Effector memory CD8-positive, alpha-beta T cell (primary cell): ENCODE measurements around the gene FAM20A.
"Not testable (repeated sequence)": the region's sequence is repeated elsewhere in the genome, so short reads cannot be mapped to it uniquely, and the experiment has no call there.

Experiments
- ATAC-seq: fragments of 150-1000 bp; cut with Tn5 transposase; replicated peaks from 2 replicates; pipeline ENCODE4 v1.10.0; 2021; ENCODE audit warnings: mild to moderate bottlenecking, moderate library complexity
- DNase-seq, 3 experiments: peaks; one replicate each; pipeline ENCODE4 v3.0.0; 2021
- H3K27ac Mint-ChIP-seq, 2 donors: one replicate each; pipeline ENCODE4 v1.8.0; 2022; ENCODE audit warnings: mild to moderate bottlenecking in 2 of 2, mixed read lengths in 2 of 2, moderate library complexity in 2 of 2
- H3K27me3 Mint-ChIP-seq, 2 donors: one replicate each; pipeline ENCODE4 v1.8.0; 2022; ENCODE audit warnings: mixed read lengths in 2 of 2
- H3K36me3 Mint-ChIP-seq: one replicate; pipeline ENCODE4 v1.8.0; 2022; ENCODE audit warnings: mild to moderate bottlenecking, moderate library complexity, mixed read lengths; ENCODE audit not compliant: insufficient read depth
- H3K4me1 Mint-ChIP-seq, 2 donors: one replicate each; pipeline ENCODE4 v1.8.0; 2022; ENCODE audit warnings: low read depth in 2 of 2, mixed read lengths in 2 of 2
- H3K4me3 Mint-ChIP-seq, 2 donors: one replicate each; pipeline ENCODE4 v1.8.0; 2022; ENCODE audit warnings: mild to moderate bottlenecking in 2 of 2, mixed read lengths in 2 of 2, moderate library complexity in 2 of 2
- H3K9me3 Mint-ChIP-seq, 2 donors: one replicate each; pipeline ENCODE4 v1.8.0; 2022; ENCODE audit warnings: mixed read lengths in 2 of 2

Gene FAM20A

GRCh38 chr17:68592009-68592408 is 9.2 kb downstream of the FAM20A start:
- DNase-seq (no peak), ATAC-seq (no peak)
- peaks cover 52 to 80% of the 10 kb centered on the region in 2 donors for H3K27me3 Mint-ChIP-seq
- peaks cover 0 to 2% of the 10 kb centered on the region in 2 donors for H3K4me1 Mint-ChIP-seq
- no peak overlapping the region for H3K4me3 Mint-ChIP-seq
- peaks cover 2% of the 10 kb centered on the region for H3K36me3 Mint-ChIP-seq
- H3K27ac Mint-ChIP-seq, result no peak overlapping the region
- no peaks in the 10 kb centered on the region for H3K9me3 Mint-ChIP-seq

GRCh38 chr17:68591583-68591982 is 9.6 kb downstream of the FAM20A start:
- Mint-ChIP-seq H3K9me3 (no peaks in the 10 kb centered on the region), H3K27me3 (peaks cover 50 to 80% of the 10 kb centered on the region in 2 donors)

GRCh38 chr17:68589086-68589485 is 12.1 kb downstream of the FAM20A start:
- H3K36me3 Mint-ChIP-seq, result peaks cover 5% of the 10 kb centered on the region
- H3K9me3 Mint-ChIP-seq, result no peaks in the 10 kb centered on the region
- no peak overlapping the region for H3K27ac Mint-ChIP-seq
- ATAC-seq, result no peak
- H3K4me1 Mint-ChIP-seq, result no peaks in the 10 kb centered on the region
- peaks cover 37 to 63% of the 10 kb centered on the region in 2 donors for H3K27me3 Mint-ChIP-seq
- no peak overlapping the region for H3K4me3 Mint-ChIP-seq
- DNase-seq, result no peak

More at GRCh38 chr17:68591583-68591982, 9.6 kb downstream of the FAM20A start:
- Mint-ChIP-seq H3K4me3 (no peak overlapping the region), H3K36me3 (peaks cover 5% of the 10 kb centered on the region), H3K4me1 (peaks cover 0 to 2% of the 10 kb centered on the region in 2 donors), H3K27ac (no peak overlapping the region)
- no peak for ATAC-seq
- no peak for DNase-seq

GRCh38 chr17:68588362-68588761 is 12.8 kb downstream of the FAM20A start:
- ATAC-seq (no peak), DNase-seq (no peak)
- H3K9me3 Mint-ChIP-seq, result no peaks in the 10 kb centered on the region
- peaks cover 30 to 55% of the 10 kb centered on the region in 2 donors for H3K27me3 Mint-ChIP-seq
- H3K36me3 Mint-ChIP-seq, result peaks cover 5% of the 10 kb centered on the region
- no peak overlapping the region for H3K27ac Mint-ChIP-seq
- no peaks in the 10 kb centered on the region for H3K4me1 Mint-ChIP-seq
- H3K4me3 Mint-ChIP-seq, result no peak overlapping the region

- Mint-ChIP-seq H3K27me3 (peaks cover 27 to 50% of the 10 kb centered on the region in 2 donors), H3K9me3 (no peaks in the 10 kb centered on the region), H3K4me1 (no peaks in the 10 kb centered on the region), H3K4me3 (no peak overlapping the region), H3K36me3 (peaks cover 5% of the 10 kb centered on the region), H3K27ac (no peak overlapping the region)
- no peak for DNase-seq
- ATAC-seq, result no peak
Observed at GRCh38 chr17:68587847-68588246, 13.3 kb downstream of the FAM20A start.

- Mint-ChIP-seq H3K9me3 (no peaks in the 10 kb centered on the region), H3K27me3 (peaks cover 29 to 47% of the 10 kb centered on the region in 2 donors), H3K27ac (no peak overlapping the region), H3K4me1 (no peaks in the 10 kb centered on the region), H3K36me3 (peaks cover 5% of the 10 kb centered on the region), H3K4me3 (no peak overlapping the region)
- no peak for DNase-seq
- ATAC-seq, result no peak
Observed at GRCh38 chr17:68587026-68587425, 14.1 kb downstream of the FAM20A start.

- DNase-seq (no peak), ATAC-seq (no peak)
- H3K9me3 Mint-ChIP-seq, result no peaks in the 10 kb centered on the region
Observed at GRCh38 chr17:68585643-68586042, 15.5 kb downstream of the FAM20A start.

GRCh38 chr17:68584581-68585303 is 16.4 kb downstream of the FAM20A start:
- DNase-seq (no peak), ATAC-seq (no peak)
- H3K27me3 Mint-ChIP-seq, result peaks cover 21 to 40% of the 10 kb centered on the region in 2 donors
- H3K27ac Mint-ChIP-seq, result no peak overlapping the region
- no peak overlapping the region for H3K4me3 Mint-ChIP-seq
- peaks cover 5% of the 10 kb centered on the region for H3K36me3 Mint-ChIP-seq
- no peaks in the 10 kb centered on the region for H3K4me1 Mint-ChIP-seq
- H3K9me3 Mint-ChIP-seq, result no peaks in the 10 kb centered on the region

More at GRCh38 chr17:68585643-68586042, 15.5 kb downstream of the FAM20A start:
- no peak overlapping the region for H3K27ac Mint-ChIP-seq
- peaks cover 22 to 39% of the 10 kb centered on the region in 2 donors for H3K27me3 Mint-ChIP-seq
- no peak overlapping the region for H3K4me3 Mint-ChIP-seq
- peaks cover 5% of the 10 kb centered on the region for H3K36me3 Mint-ChIP-seq
- no peaks in the 10 kb centered on the region for H3K4me1 Mint-ChIP-seq

- H3K36me3 Mint-ChIP-seq, H3K9me3 Mint-ChIP-seq, H3K27ac Mint-ChIP-seq, H3K4me3 Mint-ChIP-seq, DNase-seq, ATAC-seq, H3K4me1 Mint-ChIP-seq: not testable (repeated sequence)
- H3K27me3 Mint-ChIP-seq, result peaks cover 21 to 53% of the 10 kb centered on the region in 2 donors
Observed at GRCh38 chr17:68582867-68583266, 18.3 kb downstream of the FAM20A start.

- Mint-ChIP-seq H3K4me1 (no peaks in the 10 kb centered on the region), H3K9me3 (no peaks in the 10 kb centered on the region), H3K27ac (no peak overlapping the region), H3K4me3 (no peak overlapping the region), H3K27me3 (peaks cover 19 to 45% of the 10 kb centered on the region in 2 donors), H3K36me3 (peaks cover 4% of the 10 kb centered on the region)
- DNase-seq, result no peak
- ATAC-seq, result no peak
Observed at GRCh38 chr17:68581863-68582645, 19.1 kb downstream of the FAM20A start.

GRCh38 chr17:68580236-68580770 is 20.9 kb downstream of the FAM20A start:
- Mint-ChIP-seq H3K36me3 (no peaks in the 10 kb centered on the region), H3K27me3 (peaks cover 10 to 33% of the 10 kb centered on the region in 2 donors), H3K4me3 (no peak overlapping the region), H3K9me3 (no peaks in the 10 kb centered on the region), H3K27ac (no peak overlapping the region), H3K4me1 (no peaks in the 10 kb centered on the region)
- DNase-seq (no peak), ATAC-seq (no peak)

- Mint-ChIP-seq H3K27me3 (peaks cover 10 to 33% of the 10 kb centered on the region in 2 donors), H3K36me3 (no peaks in the 10 kb centered on the region), H3K9me3 (no peaks in the 10 kb centered on the region), H3K4me1 (no peaks in the 10 kb centered on the region), H3K27ac (no peak overlapping the region), H3K4me3 (no peak overlapping the region)
- DNase-seq (no peak), ATAC-seq (no peak)
Observed at GRCh38 chr17:68579194-68579927, 21.8 kb downstream of the FAM20A start.

- Mint-ChIP-seq H3K36me3 (no peaks in the 10 kb centered on the region), H3K27ac (no peak overlapping the region), H3K9me3 (no peaks in the 10 kb centered on the region), H3K27me3 (peaks cover 10 to 33% of the 10 kb centered on the region in 2 donors), H3K4me3 (no peak overlapping the region), H3K4me1 (no peaks in the 10 kb centered on the region)
- DNase-seq (no peak), ATAC-seq (no peak)
Observed at GRCh38 chr17:68578236-68578635, 22.9 kb downstream of the FAM20A start.
